Small intestine (tissue), 7 donors: Measurements from ENCODE around the gene PYGM. TPM values are rescaled to one million over a fixed set of nuclear protein-coding genes. Genes with fewer than 3 reads are reported as not detected.
A peak's percentile ranks its signal among the peaks of the same experiment; 100 is the strongest.

Experiments used
- DNase-seq, 2 donors: peaks; one replicate each; pipeline versions ENCODE4 v3.0.0 to v3.0.0-alpha.2; 2013
- FAIRE-seq: peaks from 2 replicates; lab custom pipeline; 2012; peaks lifted over from hg19 to GRCh38; lab: Jason Lieb, UNC
- H3K27ac ChIP-seq, 3 donors: one replicate each; pipeline ENCODE4 v1.5.1; 2013; ENCODE audit warnings: low read length in 2 of 3, mild to moderate bottlenecking in 2 of 3, control low read depth in 1 of 3, inconsistent platforms in 1 of 3, low read depth in 1 of 3, moderate library complexity in 1 of 3
- H3K27me3 ChIP-seq, 3 donors: one replicate each; pipeline ENCODE4 v1.6.1; 2013; ENCODE audit warnings: low read length in 3 of 3, inconsistent platforms in 1 of 3; ENCODE audit not compliant: control insufficient read depth in 3 of 3, insufficient read depth in 3 of 3
- H3K36me3 ChIP-seq, 3 donors: one replicate each; pipeline ENCODE4 v1.6.1; 2013; ENCODE audit warnings: low read length in 3 of 3, inconsistent platforms in 1 of 3, low read depth in 1 of 3, mild to moderate bottlenecking in 1 of 3, moderate library complexity in 1 of 3; ENCODE audit not compliant: control insufficient read depth in 3 of 3, insufficient read depth in 2 of 3
- H3K4me1 ChIP-seq, 3 donors: one replicate each; pipeline ENCODE4 v1.6.1; 2013; ENCODE audit warnings: low read length in 2 of 3, inconsistent platforms in 1 of 3, low read depth in 1 of 3, mild to moderate bottlenecking in 1 of 3, moderate library complexity in 1 of 3; ENCODE audit not compliant: control insufficient read depth in 3 of 3, insufficient read depth in 2 of 3
- H3K4me3 ChIP-seq, 3 donors: one replicate each; pipeline ENCODE4 v1.5.1; 2013; ENCODE audit warnings: low read length in 3 of 3, control low read depth in 1 of 3, inconsistent platforms in 1 of 3, low read depth in 1 of 3, mild to moderate bottlenecking in 1 of 3, moderate library complexity in 1 of 3
- H3K9me3 ChIP-seq, 2 donors: one replicate each; pipeline ENCODE4 v1.6.1; 2013; ENCODE audit warnings: low read depth in 1 of 2, low read length in 1 of 2; ENCODE audit not compliant: control insufficient read depth in 2 of 2, insufficient read depth in 1 of 2
- WGBS, 3 donors: extraction: QIAGEN DNeasy Blood & Tissue Kit; methylation state at CpG; one replicate each; pipeline ENCODE4 v1.1.7; 2013; 5-methylcytosine and 5-hydroxymethylcytosine counted together
- polyA plus RNA-seq, 4 donors: library from polyadenylated mRNA; stranded (reverse) in 3 of 4; unstranded in 1 of 4; fragments of 200-250 nt in 3 of 4; fragments of 120-200 nt in 1 of 4; gene quantifications; one replicate each; pipeline versions ENCODE4 v1.2.1 to v1.2.3, GENCODE V29; 2013
- donor health status: healthy with polysubstance abuse.
- donor health status: control.
- donor health status: control.
- donor health status: Bipolar disorder and iron deficiency.
- donor health status: healthy.

The PYGM gene
- polyA plus RNA-seq, 4 donors, result 0.54 to 1.5 (median 1.1) TPM

DNA sequence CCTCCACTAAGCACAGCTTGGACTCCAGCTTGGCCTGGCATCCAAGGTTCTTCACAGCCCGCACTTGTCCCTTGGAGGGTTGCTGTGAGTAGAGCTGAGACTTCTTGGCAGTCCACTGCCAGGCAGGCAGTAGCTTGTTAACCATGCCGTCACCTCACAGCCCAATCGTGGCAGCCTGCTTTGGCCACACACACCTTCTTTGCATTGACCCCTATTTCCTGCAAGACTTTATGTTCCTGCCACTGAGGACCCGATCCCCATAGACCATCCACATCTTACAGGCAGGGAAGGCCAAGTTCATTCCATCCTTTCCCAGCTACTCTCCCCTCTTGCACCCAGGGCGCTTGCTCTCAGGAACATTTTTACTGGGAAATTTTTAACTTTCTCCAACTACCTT lies 2.5 kb upstream of the PYGM start:
- no peak overlapping the region for H3K4me3 ChIP-seq
- 68 to 71% (median 70%) methylated on average over 5 of the region's 5 CpGs for WGBS, 3 donors
- H3K27me3 ChIP-seq, result no peaks in the 10 kb centered on the region
- no peak overlapping the region for H3K27ac ChIP-seq
- no peaks in the 10 kb centered on the region for H3K9me3 ChIP-seq
- peaks cover 0 to 4% (median 2%) of the 10 kb centered on the region in 3 donors for H3K4me1 ChIP-seq
- peaks cover 16 to 62% (median 20%) of the 10 kb centered on the region in 3 donors for H3K36me3 ChIP-seq
- FAIRE-seq (no peak), DNase-seq (no peak)

DNA sequence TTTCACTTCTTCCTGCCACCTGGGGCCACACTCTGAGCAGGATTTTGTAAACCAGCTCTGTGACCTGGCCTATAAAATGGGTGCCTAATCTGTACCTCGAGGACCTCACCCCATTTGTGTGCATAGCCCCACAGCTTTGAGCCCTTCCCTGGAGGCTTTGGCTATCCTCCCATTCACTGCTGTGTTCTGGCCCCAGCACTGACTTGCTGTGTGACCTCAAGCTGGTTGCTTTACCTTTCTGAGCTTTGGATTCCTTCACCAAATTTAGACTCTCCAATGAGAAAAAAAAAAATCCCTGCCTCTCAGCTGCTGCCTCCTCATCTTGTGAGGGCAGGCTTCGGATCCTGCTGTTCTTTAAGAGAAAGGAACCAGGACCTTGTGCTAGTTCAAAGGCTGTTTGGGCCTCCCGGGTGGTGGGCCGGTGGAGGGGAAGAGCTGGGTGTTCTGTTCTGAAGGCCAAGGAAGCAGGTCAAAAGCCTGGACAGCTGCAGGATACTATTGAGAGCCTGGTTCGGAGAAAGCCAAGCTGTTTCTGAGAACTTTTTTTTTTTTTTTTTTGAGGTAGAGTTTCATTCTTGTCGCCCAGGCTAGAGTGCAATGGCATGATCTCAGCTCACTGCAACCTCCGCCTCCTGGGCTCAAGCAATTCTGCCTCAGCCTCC lies 1.1 kb upstream of the PYGM start:
- Histone ChIP-seq H3K9me3 (no peaks in the 10 kb centered on the region), H3K4me1 (peaks cover 0 to 4% (median 2%) of the 10 kb centered on the region in 3 donors), H3K27ac (peak overlapping the region in 1 of 3 donors; percentile 24), H3K36me3 (peaks cover 4 to 49% (median 11%) of the 10 kb centered on the region in 3 donors), H3K4me3 (no peak overlapping the region), H3K27me3 (no peaks in the 10 kb centered on the region)
- FAIRE-seq (no peak), DNase-seq (no peak)
- 55 to 62% (median 57%) methylated on average over 7 of the region's 7 CpGs for WGBS, 3 donors

DNA sequence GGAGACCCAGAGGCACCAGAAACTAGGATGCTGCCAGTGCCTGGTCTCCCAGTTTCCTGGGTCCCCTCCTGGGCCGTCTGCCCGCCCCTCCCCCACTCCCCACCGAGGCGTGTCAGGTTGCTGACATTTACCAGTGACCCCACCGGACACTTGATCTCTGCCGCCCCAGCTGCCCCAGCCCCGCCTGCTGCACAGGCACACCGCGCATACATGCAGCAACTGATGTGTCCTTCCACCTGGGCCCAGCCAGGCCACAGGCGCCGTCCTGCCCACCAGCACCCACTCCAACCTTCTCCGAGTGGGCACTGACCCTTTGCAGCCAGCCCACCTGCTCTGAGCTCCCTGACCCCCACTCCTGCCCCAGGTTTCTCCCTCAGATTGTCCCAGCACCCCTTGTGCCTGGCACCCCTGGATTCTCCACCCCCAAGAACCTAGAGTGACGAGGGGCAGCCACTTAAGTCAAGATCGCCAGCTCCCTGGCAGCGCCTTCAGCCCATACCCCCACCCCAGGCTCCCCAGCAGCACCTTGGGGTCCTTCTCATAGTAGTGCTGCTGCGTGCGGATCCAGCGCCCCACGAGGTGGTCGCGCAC lies 548 bp downstream of the PYGM start:
- H3K27me3 ChIP-seq, result no peaks in the 10 kb centered on the region
- DNase-seq, result no peak
- H3K27ac ChIP-seq, result no peak overlapping the region
- H3K9me3 ChIP-seq, result no peaks in the 10 kb centered on the region
- H3K4me3 ChIP-seq, result no peak overlapping the region
- H3K4me1 ChIP-seq, result peaks cover 0 to 4% (median 0%) of the 10 kb centered on the region in 3 donors
- no peak for FAIRE-seq
- 67 to 80% (median 78%) methylated on average over 17 to 21 of the region's 21 CpGs for WGBS, 3 donors
- peaks cover 0 to 33% (median 1%) of the 10 kb centered on the region in 3 donors for H3K36me3 ChIP-seq

GRCh38 chr11:64758330-64759079 lies 1.3 kb downstream of the PYGM start:
- H3K9me3 ChIP-seq, result no peaks in the 10 kb centered on the region
- FAIRE-seq (no peak), DNase-seq (no peak)
- H3K27ac ChIP-seq, result no peak overlapping the region
- peaks cover 0 to 25% (median 0%) of the 10 kb centered on the region in 3 donors for H3K36me3 ChIP-seq
- peaks cover 0 to 4% (median 0%) of the 10 kb centered on the region in 3 donors for H3K4me1 ChIP-seq
- H3K27me3 ChIP-seq, result no peaks in the 10 kb centered on the region
- no peak overlapping the region for H3K4me3 ChIP-seq
- WGBS, 3 donors, result 85 to 88% (median 88%) methylated on average over 14 to 15 of the region's 15 CpGs

- H3K4me3 ChIP-seq, result no peak overlapping the region
- 83 to 88% (median 87%) methylated on average over 19 of the region's 19 CpGs for WGBS, 3 donors
- peaks cover 0 to 4% (median 0%) of the 10 kb centered on the region in 3 donors for H3K4me1 ChIP-seq
- no peak for FAIRE-seq
- H3K36me3 ChIP-seq, result peaks cover 0 to 18% (median 0%) of the 10 kb centered on the region in 3 donors
- no peak for DNase-seq
- H3K27ac ChIP-seq, result no peak overlapping the region
- no peaks in the 10 kb centered on the region for H3K9me3 ChIP-seq
- no peaks in the 10 kb centered on the region for H3K27me3 ChIP-seq
Observed at GRCh38 chr11:64757549-64758329, 2.0 kb downstream of the PYGM start.

DNA sequence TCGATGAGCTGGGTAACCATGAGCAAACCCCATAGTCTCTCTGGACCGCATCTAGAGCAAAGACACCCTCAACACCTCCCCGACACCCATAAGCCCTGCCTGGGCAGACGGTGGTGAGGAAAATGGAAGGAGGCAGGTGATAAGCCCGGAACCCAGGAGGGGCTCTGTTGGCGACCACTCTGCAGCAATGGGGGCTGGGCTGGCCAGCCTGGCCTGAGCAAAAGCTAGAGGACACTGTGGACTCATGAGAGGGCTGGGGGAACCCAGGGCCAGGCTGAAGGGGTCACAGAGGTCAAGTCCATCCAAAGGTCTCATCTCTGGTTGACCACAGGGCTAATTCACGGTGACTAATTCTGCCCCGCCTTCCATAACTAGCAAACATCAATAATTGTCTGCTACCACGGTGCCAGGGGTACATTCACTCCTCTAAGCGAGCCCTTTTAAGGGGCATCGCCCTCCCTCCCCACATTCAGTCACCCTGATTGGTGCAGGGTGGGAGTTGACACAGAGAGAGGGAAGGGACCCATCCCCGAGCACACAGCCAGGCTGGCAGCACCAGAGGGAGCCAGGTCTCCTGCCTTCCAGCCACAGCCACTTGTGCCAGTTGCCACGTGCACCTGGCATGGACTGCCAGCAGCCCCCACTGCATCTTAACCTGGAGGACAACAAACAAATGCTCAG lies 4.0 kb downstream of the PYGM start:
- DNase-seq (no peak), FAIRE-seq (no peak)
- Histone ChIP-seq H3K4me3 (no peak overlapping the region), H3K4me1 (peaks cover 0 to 4% (median 0%) of the 10 kb centered on the region in 3 donors), H3K9me3 (no peaks in the 10 kb centered on the region), H3K27ac (no peak overlapping the region), H3K27me3 (no peaks in the 10 kb centered on the region), H3K36me3 (peaks cover 0 to 9% (median 0%) of the 10 kb centered on the region in 3 donors)
- WGBS, 3 donors, result 64 to 82% (median 73%) methylated on average over 13 of the region's 13 CpGs

DNA sequence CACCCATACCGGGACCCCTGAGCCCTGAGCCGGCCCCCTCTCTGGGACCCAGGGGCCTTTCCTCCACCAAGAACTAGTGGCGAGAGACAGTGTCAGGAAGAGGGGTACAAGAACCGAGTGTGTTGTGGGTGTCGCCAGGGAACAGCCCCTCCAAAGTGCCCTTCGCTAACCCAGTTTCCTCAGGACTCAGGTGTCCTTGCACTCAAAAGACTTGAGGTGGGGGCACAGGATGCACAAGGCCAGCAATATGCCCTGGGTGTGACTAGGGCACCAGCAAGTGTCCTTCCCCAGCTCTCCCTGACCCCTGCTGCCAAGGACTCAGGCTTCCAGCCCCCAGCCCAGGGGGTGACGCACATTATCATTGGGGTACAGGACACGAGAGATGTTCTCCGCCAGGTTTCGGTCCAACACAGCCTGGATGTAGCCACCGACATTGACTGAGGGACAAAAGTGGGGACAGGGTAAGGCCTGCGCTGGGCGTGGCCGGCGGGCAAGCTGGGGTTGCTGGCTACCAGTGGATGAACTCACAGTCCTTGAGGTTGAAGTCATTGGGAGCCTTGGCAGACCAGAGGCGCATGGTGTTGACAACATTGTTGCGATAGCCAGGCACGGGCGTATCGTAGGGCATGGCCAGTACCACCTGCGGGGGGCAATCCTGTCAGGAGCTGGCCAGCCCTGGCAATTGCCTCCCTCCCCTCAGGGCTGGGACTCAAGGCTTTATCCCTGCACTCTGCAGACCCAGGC lies 4.7 kb downstream of the PYGM start:
- 92% methylated on average over 21 of the region's 21 CpGs for WGBS, 3 donors
- no peak for DNase-seq
- Histone ChIP-seq H3K9me3 (no peaks in the 10 kb centered on the region), H3K4me3 (no peak overlapping the region), H3K4me1 (peaks cover 0 to 4% (median 0%) of the 10 kb centered on the region in 3 donors), H3K27ac (no peak overlapping the region), H3K27me3 (no peaks in the 10 kb centered on the region), H3K36me3 (peaks cover 0 to 7% (median 0%) of the 10 kb centered on the region in 3 donors)
- FAIRE-seq, result no peak
